Mucosa of gallbladder (tissue), 1 donor: ENCODE measurements around the gene TMEM161B. TPM values are rescaled to one million over a fixed set of nuclear protein-coding genes. Genes with fewer than 3 reads are reported as not detected.
"Not testable (repeated sequence)": the region's sequence is repeated elsewhere in the genome, so short reads cannot be mapped to it uniquely, and the experiment has no call there.

Source experiments
- DNase-seq: peaks from one replicate; pipeline ENCODE4 v3.0.0-alpha.2; 2020; ENCODE audit warnings: low spot score
- total RNA-seq: library from RNA; stranded (reverse); gene quantifications from one replicate; pipeline ENCODE4 v1.2.1, GENCODE V29; 2021
- donor health status: DM: no; HTN: no; CAD: no.

TMEM161B gene
- total RNA-seq, 1 donor from 2014 or later, result 15.5 TPM

GRCh38 chr5:88248743-88249540 lies 19.7 kb downstream of the TMEM161B start:
- no peak for DNase-seq

GRCh38 chr5:88248094-88248493 lies 20.6 kb downstream of the TMEM161B start:
- no peak for DNase-seq

- DNase-seq, result no peak
These were observed 22.8 kb downstream of the TMEM161B start for GRCh38 chr5:88245893-88246244.

GRCh38 chr5:88245241-88245892 lies 23.3 kb downstream of the TMEM161B start:
- no peak for DNase-seq

- DNase-seq, result no peak
These were observed 24.0 kb downstream of the TMEM161B start for GRCh38 chr5:88244686-88245085.

- DNase-seq, result not testable (repeated sequence)
These were observed 25.2 kb downstream of the TMEM161B start for GRCh38 chr5:88243493-88243892.

GRCh38 chr5:88238732-88239131 lies 29.9 kb downstream of the TMEM161B start:
- no peak for DNase-seq

- DNase-seq, result no peak
These were observed 31.6 kb downstream of the TMEM161B start for GRCh38 chr5:88236866-88237642.

GRCh38 chr5:88235828-88236227 lies 32.8 kb downstream of the TMEM161B start:
- DNase-seq, result no peak

- DNase-seq, result no peak
These were observed 33.3 kb downstream of the TMEM161B start for GRCh38 chr5:88235346-88235745.

GRCh38 chr5:88230546-88231066 lies 38.0 kb downstream of the TMEM161B start:
- no peak for DNase-seq

- no peak for DNase-seq
These were observed 41.7 kb downstream of the TMEM161B start for GRCh38 chr5:88226881-88227450.

- DNase-seq, result no peak
These were observed 54.0 kb downstream of the TMEM161B start for GRCh38 chr5:88214655-88215054.

GRCh38 chr5:88207575-88207974 lies 61.1 kb downstream of the TMEM161B start:
- no peak for DNase-seq

- no peak for DNase-seq
These were observed 64.5 kb downstream of the TMEM161B start for GRCh38 chr5:88203981-88204750.

GRCh38 chr5:88195636-88196035 lies 73.0 kb downstream of the TMEM161B start:
- no peak for DNase-seq

GRCh38 chr5:88193896-88194295 lies 74.7 kb downstream of the TMEM161B start:
- no peak for DNase-seq

- no peak for DNase-seq
These were observed 78.4 kb downstream of the TMEM161B start for GRCh38 chr5:88190106-88190834.

GRCh38 chr5:88189484-88189883 lies 79.2 kb downstream of the TMEM161B start:
- DNase-seq, result not testable (repeated sequence)

- DNase-seq, result no peak
These were observed 80.0 kb downstream of the TMEM161B start for GRCh38 chr5:88188458-88189132.
